Measurements from ENCODE around the gene GMCL1. TPM values are rescaled to one million over a fixed set of nuclear protein-coding genes. Genes with fewer than 3 reads are reported as not detected.

The GMCL1 gene
- total RNA-seq, 6 experiments from 2014 or later, result 5.8 to 11.4 (median 6.8) TPM

DNA sequence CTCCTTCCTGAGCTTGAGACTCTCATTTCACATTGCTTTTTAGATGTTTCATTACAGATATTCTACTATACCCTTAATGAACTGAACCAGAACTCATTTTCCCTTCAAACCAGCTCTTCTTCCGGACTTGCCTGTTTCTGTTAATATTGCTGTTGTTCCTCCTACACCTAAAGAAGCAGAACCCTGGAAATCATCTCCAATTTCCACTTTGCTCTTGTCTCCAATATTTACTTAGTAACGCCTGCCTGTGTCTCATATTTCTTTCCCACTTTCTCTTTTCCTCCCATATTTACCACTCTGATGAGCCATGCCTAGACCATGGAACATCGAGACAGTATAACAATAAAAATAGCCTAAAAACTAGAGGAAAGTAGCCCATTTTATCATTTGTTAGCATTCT lies 17.9 kb upstream of the GMCL1 start:
- ATAC-seq (no peak), DNase-seq (no peak)
- TF ChIP-seq, protein P1, sequence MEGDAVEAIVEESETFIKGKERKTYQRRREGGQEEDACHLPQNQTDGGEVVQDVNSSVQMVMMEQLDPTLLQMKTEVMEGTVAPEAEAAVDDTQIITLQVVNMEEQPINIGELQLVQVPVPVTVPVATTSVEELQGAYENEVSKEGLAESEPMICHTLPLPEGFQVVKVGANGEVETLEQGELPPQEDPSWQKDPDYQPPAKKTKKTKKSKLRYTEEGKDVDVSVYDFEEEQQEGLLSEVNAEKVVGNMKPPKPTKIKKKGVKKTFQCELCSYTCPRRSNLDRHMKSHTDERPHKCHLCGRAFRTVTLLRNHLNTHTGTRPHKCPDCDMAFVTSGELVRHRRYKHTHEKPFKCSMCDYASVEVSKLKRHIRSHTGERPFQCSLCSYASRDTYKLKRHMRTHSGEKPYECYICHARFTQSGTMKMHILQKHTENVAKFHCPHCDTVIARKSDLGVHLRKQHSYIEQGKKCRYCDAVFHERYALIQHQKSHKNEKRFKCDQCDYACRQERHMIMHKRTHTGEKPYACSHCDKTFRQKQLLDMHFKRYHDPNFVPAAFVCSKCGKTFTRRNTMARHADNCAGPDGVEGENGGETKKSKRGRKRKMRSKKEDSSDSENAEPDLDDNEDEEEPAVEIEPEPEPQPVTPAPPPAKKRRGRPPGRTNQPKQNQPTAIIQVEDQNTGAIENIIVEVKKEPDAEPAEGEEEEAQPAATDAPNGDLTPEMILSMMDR (IDR thresholded peaks at IDR 0.05), result no peak
- no peak for TF ChIP-seq POLR2A (IDR thresholded peaks at IDR 0.05)
- Histone ChIP-seq H3K4me3 (no peak overlapping the region), H3K27me3 (no peaks in the 10 kb centered on the region), H3K4me1 (peaks cover 0 to 9% (median 7%) of the 10 kb centered on the region in 4 donors), H3K27ac (no peak overlapping the region), H3K36me3 (peaks cover 0 to 58% (median 18%) of the 10 kb centered on the region in 4 donors), H3K9me3 (no peaks in the 10 kb centered on the region)
- WGBS (ENCODE audit: insufficient coverage, low coverage, low lambda C conversion rate, missing lambda C conversion rate), result 89% methylated on average over 3 of the region's 3 CpGs
- intact Hi-C loops (cut with DNase I), result no loop called here

DNA sequence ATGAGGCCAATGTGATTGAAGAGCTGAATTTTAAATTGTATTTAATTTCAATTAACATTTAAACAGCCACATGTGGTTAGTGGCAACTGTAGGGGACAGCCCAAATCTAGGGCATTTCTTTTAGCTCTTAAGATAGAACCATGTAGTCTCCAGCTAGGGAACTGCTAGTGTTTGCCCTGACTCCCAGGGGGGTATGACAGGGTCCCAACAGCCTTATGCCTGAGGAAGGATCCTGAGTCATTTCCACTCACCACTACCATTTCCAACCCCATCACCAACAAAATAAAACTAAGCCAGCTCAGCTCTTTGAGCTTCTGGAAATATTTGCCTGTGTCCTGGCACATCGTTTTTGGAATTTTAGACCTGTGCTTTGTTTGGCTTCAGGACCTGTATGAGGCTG lies 13.7 kb upstream of the GMCL1 start:
- no peaks in the 10 kb centered on the region for H3K9me3 ChIP-seq
- no peak for DNase-seq
- intact Hi-C loops (cut with DNase I), result loop anchor here in 1 of 2 donors (5.0 kb wide), 1 partner anchor 93 kb away; no protein-coding TSS in a partner anchor
- H3K4me1 ChIP-seq, result peaks cover 0 to 15% (median 8%) of the 10 kb centered on the region in 4 donors
- ATAC-seq, result peak in 2 of 4 donors; percentile 11 to 12
- H3K27ac ChIP-seq, result peak overlapping the region in 1 of 3 donors; percentile 11
- peaks cover 0 to 37% (median 11%) of the 10 kb centered on the region in 4 donors for H3K36me3 ChIP-seq
- WGBS (ENCODE audit: insufficient coverage, low coverage, low lambda C conversion rate, missing lambda C conversion rate), result 7% methylated on average over 1 of the region's 1 CpG
- no peak for TF ChIP-seq POLR2A (IDR thresholded peaks at IDR 0.05)
- TF ChIP-seq, protein P1 (IDR thresholded peaks at IDR 0.05), result no peak
- H3K4me3 ChIP-seq, result no peak overlapping the region
- no peaks in the 10 kb centered on the region for H3K27me3 ChIP-seq

DNA sequence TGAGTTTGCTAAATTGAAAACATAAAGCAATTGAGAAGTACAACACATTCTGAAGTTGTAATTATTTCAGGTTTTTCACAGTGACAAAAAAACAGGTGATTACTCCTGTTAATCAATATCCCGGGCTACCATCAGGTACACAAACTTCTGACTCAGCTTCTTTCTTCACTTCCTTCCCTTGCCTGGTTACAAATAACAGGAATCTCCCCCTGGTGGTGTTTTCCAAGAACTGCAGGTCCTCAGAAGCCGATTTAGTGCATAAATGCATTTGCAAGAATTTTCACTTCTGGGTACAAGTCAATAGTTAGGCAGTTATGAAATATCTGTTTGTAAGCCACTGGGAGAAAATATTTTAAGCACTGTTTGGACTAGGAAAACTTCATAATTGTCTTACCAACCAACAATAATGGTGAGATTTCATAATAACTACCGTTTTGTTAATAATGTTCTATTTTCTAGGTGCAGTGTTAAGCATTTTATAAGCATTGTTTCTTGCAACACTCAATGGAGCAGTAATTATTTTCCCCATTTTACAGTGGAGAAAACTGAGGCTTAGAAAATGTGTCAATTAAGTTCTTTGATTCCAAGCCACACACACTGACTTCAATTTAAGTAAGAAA lies 12.4 kb upstream of the GMCL1 start:
- 5% methylated on average over 3 of the region's 3 CpGs for WGBS (ENCODE audit: insufficient coverage, low coverage, low lambda C conversion rate, missing lambda C conversion rate)
- Histone ChIP-seq H3K9me3 (no peaks in the 10 kb centered on the region), H3K27ac (peak overlapping the region in 1 of 3 donors; percentile 11), H3K27me3 (no peaks in the 10 kb centered on the region), H3K36me3 (peaks cover 0 to 39% (median 14%) of the 10 kb centered on the region in 4 donors), H3K4me3 (no peak overlapping the region), H3K4me1 (peaks cover 0 to 15% (median 8%) of the 10 kb centered on the region in 4 donors)
- peak in 1 of 3 donors; percentile 82 for DNase-seq
- no peak for TF ChIP-seq POLR2A (IDR thresholded peaks at IDR 0.05)
- TF ChIP-seq, protein P1 (IDR thresholded peaks at IDR 0.05), result peak; percentile 94 to 100 (median 96)
- ATAC-seq, result peak; percentile 88 to 97 (median 94)
- intact Hi-C loops (cut with DNase I), result loop anchor here in 1 of 2 donors (5.0 kb wide), 1 partner anchor 95 kb away; no protein-coding TSS in a partner anchor

DNA sequence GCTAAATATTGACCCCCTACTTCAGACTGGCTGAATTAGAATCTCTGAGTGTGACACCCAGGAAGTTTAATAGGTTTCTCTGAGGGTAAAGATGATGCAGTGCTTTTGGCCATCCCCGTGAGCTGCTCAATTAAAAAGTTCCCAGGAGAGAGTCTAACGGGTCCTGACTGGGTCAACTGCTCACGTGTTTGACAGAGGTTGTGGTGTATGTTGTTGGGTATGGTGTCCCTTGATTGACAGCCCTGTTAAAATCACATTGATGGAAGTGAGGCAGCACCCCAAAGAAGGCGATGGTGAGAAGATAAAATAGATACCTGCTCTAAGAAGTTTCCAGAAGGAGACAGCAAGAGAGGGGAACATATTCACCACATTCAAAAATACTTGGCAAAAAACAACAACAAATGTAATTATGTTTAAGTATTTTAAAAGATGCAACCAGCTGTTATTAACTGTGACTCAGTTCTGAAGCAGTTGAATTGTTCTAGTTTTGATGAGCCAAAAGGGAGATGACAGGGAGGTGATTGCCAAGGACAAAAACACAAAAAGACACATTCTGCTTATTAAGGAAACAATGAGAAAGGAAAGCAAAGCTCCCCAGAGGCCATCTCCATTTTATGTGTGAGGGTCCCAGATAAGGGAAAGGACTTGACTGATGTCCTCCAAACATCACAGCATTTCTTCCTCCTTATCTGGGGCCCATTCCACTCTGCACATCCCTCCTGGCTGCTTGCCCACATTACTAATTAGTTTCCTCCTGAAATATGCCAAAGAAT lies 11.5 kb upstream of the GMCL1 start:
- no peaks in the 10 kb centered on the region for H3K27me3 ChIP-seq
- intact Hi-C loops (cut with DNase I), result loop anchor here in 1 of 2 donors (5.0 kb wide), 1 partner anchor 96 kb away; no protein-coding TSS in a partner anchor
- H3K36me3 ChIP-seq, result peaks cover 0 to 32% (median 15%) of the 10 kb centered on the region in 4 donors
- TF ChIP-seq, protein P1 (IDR thresholded peaks at IDR 0.05), result no peak
- TF ChIP-seq POLR2A (IDR thresholded peaks at IDR 0.05), result no peak
- no peaks in the 10 kb centered on the region for H3K9me3 ChIP-seq
- WGBS (ENCODE audit: insufficient coverage, low coverage, low lambda C conversion rate, missing lambda C conversion rate), result 69% methylated on average over 4 of the region's 4 CpGs
- no peak overlapping the region for H3K4me3 ChIP-seq
- H3K27ac ChIP-seq, result no peak overlapping the region
- peaks cover 0 to 15% (median 8%) of the 10 kb centered on the region in 4 donors for H3K4me1 ChIP-seq
- DNase-seq (no peak), ATAC-seq (no peak)

Measured in right lobe of liver (tissue), 6 donors.